MCF 10A (cell line): ENCODE measurements around the gene NWD2. TPM values are rescaled to one million over a fixed set of nuclear protein-coding genes. Genes with fewer than 3 reads are reported as not detected.

ENCODE experiments used
- BruUV-seq: library from RNA; stranded (reverse); fragments of 400-500 nt; replicated peaks from 2 replicates; lab custom pipeline; 2021; lab: Mats Ljungman, UMichigan
- CTCF ChIA-PET: fragments of 300-600 bp; sonication (Branson Sonifier 250); formaldehyde crosslinking; extraction: SDS; loops from one replicate; lab custom pipeline; 2021; ENCODE audit warnings: antibody characterized with exemption, inconsistent platforms; lab: Yijun Ruan, JAX
- POLR2A ChIA-PET: fragments of 300-600, 350-650 bp; sonication (Branson Sonifier 250); formaldehyde crosslinking; extraction: SDS; loops from one replicate; lab custom pipeline; 2020; ENCODE audit warnings: antibody characterized with exemption, inconsistent platforms; lab: Yijun Ruan, JAX
- DNase-seq: peaks from one replicate; pipeline ENCODE4 v3.0.0-alpha.2; 2018; ENCODE audit not compliant: unreplicated experiment
- H3K27ac Mint-ChIP-seq: one replicate; pipeline ENCODE4 v1.8.0; 2022; ENCODE audit warnings: mild to moderate bottlenecking, low read depth, mixed read lengths; ENCODE audit not compliant: unreplicated experiment
- H3K27me3 Mint-ChIP-seq: one replicate; pipeline ENCODE4 v1.8.0; 2022; ENCODE audit warnings: mixed read lengths; ENCODE audit not compliant: insufficient read depth, unreplicated experiment
- H3K36me3 Mint-ChIP-seq: one replicate; pipeline ENCODE4 v1.8.0; 2022; ENCODE audit warnings: mild to moderate bottlenecking, moderate library complexity, mixed read lengths; ENCODE audit not compliant: insufficient read depth, unreplicated experiment
- H3K4me1 Mint-ChIP-seq: one replicate; pipeline ENCODE4 v1.8.0; 2022; ENCODE audit warnings: mixed read lengths; ENCODE audit not compliant: insufficient read depth, unreplicated experiment
- H3K4me3 Mint-ChIP-seq: one replicate; pipeline ENCODE4 v1.8.0; 2022; ENCODE audit warnings: mild to moderate bottlenecking, moderate library complexity, mixed read lengths; ENCODE audit not compliant: unreplicated experiment
- H3K9me3 Mint-ChIP-seq: one replicate; pipeline ENCODE4 v1.8.0; 2022; ENCODE audit warnings: mixed read lengths; ENCODE audit not compliant: unreplicated experiment
- intact Hi-C: fragments of 100-400 bp; cut with micrococcal nuclease; formaldehyde crosslinking; loops from 2 replicates; pipeline ENCODE4 v1.14.1; 2022
- total RNA-seq: library from RNA; stranded (reverse); gene quantifications from 2 replicates; pipeline ENCODE4 v1.2.3, GENCODE V29; 2022
- TF ChIP-seq, protein P1 (sequence below): fragments of 200-600 bp; IDR thresholded peaks from one replicate; pipeline ENCODE4 v1.8.0; 2022; ENCODE audit warnings: antibody characterized with exemption, mild to moderate bottlenecking; ENCODE audit not compliant: unreplicated experiment

The NWD2 gene
- total RNA-seq, 1 experiment from 2014 or later = not detected

DNA sequence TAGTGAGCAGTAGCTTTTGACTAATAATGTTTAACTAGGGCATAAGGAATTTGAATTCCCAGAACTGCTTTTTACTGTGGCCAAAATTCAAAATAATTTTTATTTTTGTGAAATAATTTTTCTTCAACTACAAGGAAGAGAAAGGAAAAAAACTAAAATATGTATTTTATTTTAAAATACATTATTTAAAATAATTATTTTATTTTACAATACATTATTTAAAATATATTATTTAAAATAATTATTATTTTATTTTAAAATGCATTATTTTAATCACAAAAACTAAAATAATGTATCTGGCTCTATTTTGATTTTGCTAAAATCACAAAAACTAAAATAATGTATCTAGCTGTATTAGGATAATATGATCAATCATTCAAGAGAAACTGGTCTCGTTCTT, 231.2 kb downstream of the NWD2 start:
- CTCF ChIA-PET = interaction anchor here (1.6 kb wide), 2 partner anchors 10 to 127 kb away, joined by 5 to 10 read pairs; no protein-coding TSS in a partner anchor
- BruUV-seq = no TSS peak
- H3K27ac Mint-ChIP-seq = no peak overlapping the region

DNA sequence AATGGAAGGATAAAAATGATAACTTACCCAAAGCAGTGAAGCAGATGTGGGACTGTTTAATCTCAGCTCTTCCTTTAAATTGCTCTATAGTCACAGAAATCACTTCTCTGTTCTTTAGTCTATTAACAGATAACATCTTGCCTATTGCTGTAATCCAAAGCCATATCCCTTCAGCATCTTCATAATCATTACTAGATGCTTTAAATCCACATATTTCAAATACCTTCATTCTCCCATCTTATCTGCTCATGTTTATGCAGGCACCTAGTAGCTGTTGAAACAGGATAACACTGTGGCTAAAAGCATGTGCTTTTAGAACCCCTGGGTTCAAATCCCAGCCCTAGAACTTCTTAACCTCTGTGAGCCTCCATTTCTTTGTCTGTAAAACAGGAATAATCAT, 231.7 kb downstream of the NWD2 start:
- H3K4me1 Mint-ChIP-seq = no peaks in the 10 kb centered on the region
- no peak overlapping the region for H3K27ac Mint-ChIP-seq
- BruUV-seq = no TSS peak
- CTCF ChIA-PET = interaction anchor here (1.0 to 1.6 kb wide), 3 partner anchors 9 to 127 kb away, joined by 4 to 10 read pairs (median 5); no protein-coding TSS in a partner anchor
- intact Hi-C loops = no loop called here
- H3K4me3 Mint-ChIP-seq = no peak overlapping the region
- POLR2A ChIA-PET = no interaction called here
- no peak for DNase-seq
- H3K36me3 Mint-ChIP-seq = peaks cover 6% of the 10 kb centered on the region
- peaks cover 32% of the 10 kb centered on the region for H3K27me3 Mint-ChIP-seq
- H3K9me3 Mint-ChIP-seq = no peaks in the 10 kb centered on the region
- TF ChIP-seq, protein P1, sequence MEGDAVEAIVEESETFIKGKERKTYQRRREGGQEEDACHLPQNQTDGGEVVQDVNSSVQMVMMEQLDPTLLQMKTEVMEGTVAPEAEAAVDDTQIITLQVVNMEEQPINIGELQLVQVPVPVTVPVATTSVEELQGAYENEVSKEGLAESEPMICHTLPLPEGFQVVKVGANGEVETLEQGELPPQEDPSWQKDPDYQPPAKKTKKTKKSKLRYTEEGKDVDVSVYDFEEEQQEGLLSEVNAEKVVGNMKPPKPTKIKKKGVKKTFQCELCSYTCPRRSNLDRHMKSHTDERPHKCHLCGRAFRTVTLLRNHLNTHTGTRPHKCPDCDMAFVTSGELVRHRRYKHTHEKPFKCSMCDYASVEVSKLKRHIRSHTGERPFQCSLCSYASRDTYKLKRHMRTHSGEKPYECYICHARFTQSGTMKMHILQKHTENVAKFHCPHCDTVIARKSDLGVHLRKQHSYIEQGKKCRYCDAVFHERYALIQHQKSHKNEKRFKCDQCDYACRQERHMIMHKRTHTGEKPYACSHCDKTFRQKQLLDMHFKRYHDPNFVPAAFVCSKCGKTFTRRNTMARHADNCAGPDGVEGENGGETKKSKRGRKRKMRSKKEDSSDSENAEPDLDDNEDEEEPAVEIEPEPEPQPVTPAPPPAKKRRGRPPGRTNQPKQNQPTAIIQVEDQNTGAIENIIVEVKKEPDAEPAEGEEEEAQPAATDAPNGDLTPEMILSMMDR = no peak

More for the DNA sequence above, 231.2 kb downstream of the NWD2 start:
- Mint-ChIP-seq H3K4me3 (no peak overlapping the region), H3K9me3 (no peaks in the 10 kb centered on the region), H3K4me1 (no peaks in the 10 kb centered on the region), H3K27me3 (peaks cover 34% of the 10 kb centered on the region), H3K36me3 (peaks cover 6% of the 10 kb centered on the region)
- TF ChIP-seq, protein P1 = no peak
- intact Hi-C loops = no loop called here
- no peak for DNase-seq
- POLR2A ChIA-PET = no interaction called here

GRCh38 chr4:37476691-37477090, 232.1 kb downstream of the NWD2 start:
- intact Hi-C loops = no loop called here
- H3K4me3 Mint-ChIP-seq = no peak overlapping the region
- no peaks in the 10 kb centered on the region for H3K9me3 Mint-ChIP-seq
- CTCF ChIA-PET = interaction anchor here (1.0 to 1.6 kb wide), 2 partner anchors 9 to 22 kb away, joined by 4 to 5 read pairs; no protein-coding TSS in a partner anchor
- no TSS peak for BruUV-seq
- TF ChIP-seq, protein P1 = no peak
- POLR2A ChIA-PET = no interaction called here
- peaks cover 6% of the 10 kb centered on the region for H3K36me3 Mint-ChIP-seq
- no peak for DNase-seq
- H3K4me1 Mint-ChIP-seq = no peaks in the 10 kb centered on the region
- no peak overlapping the region for H3K27ac Mint-ChIP-seq
- peaks cover 27% of the 10 kb centered on the region for H3K27me3 Mint-ChIP-seq

DNA sequence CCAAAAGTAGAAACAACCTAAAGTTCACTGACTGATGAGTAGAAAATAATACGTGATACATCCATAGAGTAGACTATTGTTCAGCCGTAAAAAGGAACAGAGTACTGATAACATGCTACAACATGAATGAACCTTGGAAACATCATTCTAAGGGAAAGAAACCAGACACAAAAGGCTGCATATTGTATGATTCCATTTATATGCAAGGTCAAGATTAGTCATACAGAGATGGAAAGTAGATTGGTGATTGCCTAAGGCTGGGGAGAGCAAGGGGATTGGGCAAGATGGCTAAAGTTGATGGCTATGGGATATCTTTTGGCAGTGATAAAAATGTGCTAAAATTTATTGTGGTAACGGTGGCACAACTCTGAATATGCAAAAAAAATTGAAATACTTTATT, 232.6 kb downstream of the NWD2 start:
- Mint-ChIP-seq H3K36me3 (peaks cover 6% of the 10 kb centered on the region), H3K4me3 (no peak overlapping the region), H3K27ac (no peak overlapping the region), H3K27me3 (peaks cover 23% of the 10 kb centered on the region), H3K4me1 (no peaks in the 10 kb centered on the region), H3K9me3 (no peaks in the 10 kb centered on the region)
- intact Hi-C loops = no loop called here
- CTCF ChIA-PET = interaction anchor here (1.0 to 1.6 kb wide), 2 partner anchors 8 to 22 kb away, joined by 4 to 5 read pairs; no protein-coding TSS in a partner anchor
- peak; percentile 32 for DNase-seq
- POLR2A ChIA-PET = interaction anchor here (0.8 kb wide), 1 partner anchor 15 kb away, joined by 3 read pairs; no protein-coding TSS in a partner anchor
- TF ChIP-seq, protein P1 = no peak
- no TSS peak for BruUV-seq
